ENCODE measurements around the gene TTLL12.

DNA sequence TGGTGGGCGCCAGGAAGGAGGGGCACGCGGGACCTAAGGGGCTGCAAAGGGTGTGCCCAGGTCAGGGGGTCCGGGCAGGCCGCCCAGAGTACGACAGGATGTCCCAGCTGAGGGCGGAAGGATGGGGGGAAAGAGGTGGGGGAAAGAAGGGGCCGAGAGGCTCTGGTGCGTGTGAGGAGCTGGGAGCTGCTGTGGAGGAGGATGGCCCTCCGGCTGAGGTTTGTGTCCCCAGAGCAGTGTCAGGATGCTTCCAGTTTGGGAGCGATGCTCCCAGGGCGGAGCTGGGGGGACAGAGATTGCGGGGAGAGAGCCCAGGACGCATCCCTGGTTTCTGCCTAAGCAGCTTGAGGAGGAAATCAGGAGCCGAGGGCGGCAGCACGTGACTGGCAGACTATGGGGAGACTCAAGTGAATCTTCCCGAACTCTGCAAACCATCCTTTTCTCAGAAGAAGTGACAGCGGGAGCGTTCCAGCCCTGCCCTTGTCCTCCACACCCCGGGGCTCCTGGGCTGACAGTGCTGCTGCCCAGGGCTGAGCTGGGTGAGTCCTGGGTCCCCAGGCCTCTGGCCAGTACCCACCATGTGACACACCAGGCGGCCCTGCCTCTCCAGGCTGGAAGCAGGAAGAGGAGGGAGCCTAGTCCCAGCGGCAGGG, 19.7 kb upstream of the TTLL12 start:
- TF ChIP-seq, protein P1, sequence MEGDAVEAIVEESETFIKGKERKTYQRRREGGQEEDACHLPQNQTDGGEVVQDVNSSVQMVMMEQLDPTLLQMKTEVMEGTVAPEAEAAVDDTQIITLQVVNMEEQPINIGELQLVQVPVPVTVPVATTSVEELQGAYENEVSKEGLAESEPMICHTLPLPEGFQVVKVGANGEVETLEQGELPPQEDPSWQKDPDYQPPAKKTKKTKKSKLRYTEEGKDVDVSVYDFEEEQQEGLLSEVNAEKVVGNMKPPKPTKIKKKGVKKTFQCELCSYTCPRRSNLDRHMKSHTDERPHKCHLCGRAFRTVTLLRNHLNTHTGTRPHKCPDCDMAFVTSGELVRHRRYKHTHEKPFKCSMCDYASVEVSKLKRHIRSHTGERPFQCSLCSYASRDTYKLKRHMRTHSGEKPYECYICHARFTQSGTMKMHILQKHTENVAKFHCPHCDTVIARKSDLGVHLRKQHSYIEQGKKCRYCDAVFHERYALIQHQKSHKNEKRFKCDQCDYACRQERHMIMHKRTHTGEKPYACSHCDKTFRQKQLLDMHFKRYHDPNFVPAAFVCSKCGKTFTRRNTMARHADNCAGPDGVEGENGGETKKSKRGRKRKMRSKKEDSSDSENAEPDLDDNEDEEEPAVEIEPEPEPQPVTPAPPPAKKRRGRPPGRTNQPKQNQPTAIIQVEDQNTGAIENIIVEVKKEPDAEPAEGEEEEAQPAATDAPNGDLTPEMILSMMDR (conservative IDR thresholded peaks at IDR 0.05) = no peak
- no peak for TF ChIP-seq EZH2 (IDR thresholded peaks at IDR 0.05; ENCODE audit: low read depth)
